ENCODE results near the gene R3HDM2. TPM values are rescaled to one million over a fixed set of nuclear protein-coding genes. Genes with fewer than 3 reads are reported as not detected.

The R3HDM2 gene
- polyA plus RNA-seq, 1 donor from 2014 or later = 11.1 TPM

- H3F3A ChIP-seq (ENCODE audit: insufficient read depth, low read length, poor library complexity, severe bottlenecking) = no peaks in the 10 kb centered on the region
- H3K9ac ChIP-seq (ENCODE audit: low read length) = no peak overlapping the region
- peaks cover 39% of the 10 kb centered on the region for H3K27me3 ChIP-seq (ENCODE audit: insufficient read depth, low read depth, low read length)
- H3K36me3 ChIP-seq (ENCODE audit: insufficient read depth, low read length) = no peaks in the 10 kb centered on the region
- no peak overlapping the region for H3K4me2 ChIP-seq (ENCODE audit: low read length)
- H3K9me2 ChIP-seq (ENCODE audit: insufficient read depth, low read length) = no peaks in the 10 kb centered on the region
- no peaks in the 10 kb centered on the region for H3K9me3 ChIP-seq (ENCODE audit: low read length)
- peak overlapping the region; percentile 55 for H3K4me3 ChIP-seq (ENCODE audit: low read length)
- no peaks in the 10 kb centered on the region for H3K79me2 ChIP-seq (replicated peaks; ENCODE audit: insufficient read depth, low read length)
- no peak overlapping the region for H2AFZ ChIP-seq (ENCODE audit: low read depth, low read length)
- no peaks in the 10 kb centered on the region for H4K20me1 ChIP-seq (ENCODE audit: insufficient read depth)
- H3K27ac ChIP-seq (ENCODE audit: low read length) = no peak overlapping the region
- TF ChIP-seq CTCF (IDR thresholded peaks at IDR 0.05; ENCODE audit: poor library complexity, severe bottlenecking) = peak; percentile 90
- TF ChIP-seq MXI1 (conservative IDR thresholded peaks at IDR 0.05; ENCODE audit: poor library complexity, severe bottlenecking) = no peak
- peak; percentile 27 for TF ChIP-seq POLR2AphosphoS5 (IDR thresholded peaks at IDR 0.05)
- peak; percentile 33 for TF ChIP-seq EZH2 (IDR thresholded peaks at IDR 0.05; ENCODE audit: borderline replicate concordance, insufficient read depth, low read length, poor library complexity, severe bottlenecking)
- peak; percentile 64 for TF ChIP-seq RAD21 (conservative IDR thresholded peaks at IDR 0.05)
- TF ChIP-seq REST (IDR thresholded peaks at IDR 0.05; ENCODE audit: borderline replicate concordance) = no peak
- TF ChIP-seq SMC3 (conservative IDR thresholded peaks at IDR 0.05; ENCODE audit: poor library complexity) = peak; percentile 62
Observed at GRCh38 chr12:57462251-57462911, 31.5 kb upstream of the R3HDM2 start.

- Histone ChIP-seq H3K9ac (ENCODE audit: low read length) (no peak overlapping the region), H4K20me1 (ENCODE audit: insufficient read depth) (no peaks in the 10 kb centered on the region), H3K27ac (ENCODE audit: low read length) (no peak overlapping the region), H3K79me2 (replicated peaks; ENCODE audit: insufficient read depth, low read length) (no peaks in the 10 kb centered on the region), H3K4me2 (ENCODE audit: low read length) (no peak overlapping the region), H3K36me3 (ENCODE audit: insufficient read depth, low read length) (no peaks in the 10 kb centered on the region), H3K4me3 (ENCODE audit: low read length) (peak overlapping the region; percentile 55), H2AFZ (ENCODE audit: low read depth, low read length) (no peak overlapping the region), H3K27me3 (ENCODE audit: insufficient read depth, low read depth, low read length) (peaks cover 39% of the 10 kb centered on the region), H3F3A (ENCODE audit: insufficient read depth, low read length, poor library complexity, severe bottlenecking) (no peaks in the 10 kb centered on the region), H3K9me3 (ENCODE audit: low read length) (no peaks in the 10 kb centered on the region), H3K9me2 (ENCODE audit: insufficient read depth, low read length) (no peaks in the 10 kb centered on the region)
- TF ChIP-seq POLR2AphosphoS5 (IDR thresholded peaks at IDR 0.05) = no peak
- no peak for TF ChIP-seq EP300 (conservative IDR thresholded peaks at IDR 0.05; ENCODE audit: poor library complexity, severe bottlenecking)
- TF ChIP-seq RAD21 (conservative IDR thresholded peaks at IDR 0.05) = no peak
- no peak for TF ChIP-seq MXI1 (conservative IDR thresholded peaks at IDR 0.05; ENCODE audit: poor library complexity, severe bottlenecking)
- TF ChIP-seq SMC3 (conservative IDR thresholded peaks at IDR 0.05; ENCODE audit: poor library complexity) = no peak
- TF ChIP-seq CTCF (IDR thresholded peaks at IDR 0.05; ENCODE audit: poor library complexity, severe bottlenecking) = no peak
- no peak for TF ChIP-seq EZH2 (IDR thresholded peaks at IDR 0.05; ENCODE audit: borderline replicate concordance, insufficient read depth, low read length, poor library complexity, severe bottlenecking)
- TF ChIP-seq REST (IDR thresholded peaks at IDR 0.05; ENCODE audit: borderline replicate concordance) = no peak
- TF ChIP-seq TAF1 (IDR thresholded peaks at IDR 0.05; ENCODE audit: low read depth) = no peak
Observed at GRCh38 chr12:57461917-57462250, 31.0 kb upstream of the R3HDM2 start.

All from neural cell (in vitro differentiated cells).